ENCODE measurements around the gene USP13.

DNA sequence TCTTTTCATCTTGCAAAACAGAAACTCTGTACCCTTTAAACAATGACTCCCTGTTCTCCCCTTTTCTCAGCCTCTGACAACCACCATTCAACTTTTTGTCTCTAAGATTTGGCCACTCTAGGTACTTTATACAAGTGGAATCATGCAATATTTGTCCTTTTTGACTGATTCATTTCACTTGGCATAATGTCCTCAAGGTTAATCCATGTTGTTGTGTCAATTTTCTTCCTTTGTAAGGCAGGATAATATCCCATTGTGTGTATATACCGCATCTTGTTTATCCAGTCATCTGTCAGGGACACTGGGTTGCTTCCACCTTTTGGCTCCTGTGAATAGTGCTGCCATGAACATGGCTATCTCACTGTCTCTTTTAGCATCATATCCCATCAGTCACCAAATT, 10.3 kb downstream of the USP13 start:
- no peak for TF ChIP-seq POLR2A (IDR thresholded peaks at IDR 0.05; ENCODE audit: low read depth, low read length)
- TF ChIP-seq TAF1 (IDR thresholded peaks at IDR 0.05; ENCODE audit: low read depth, low read length): no peak
- TF ChIP-seq POLR2AphosphoS5 (IDR thresholded peaks at IDR 0.05; ENCODE audit: low read depth, low read length): no peak
- no peak for TF ChIP-seq SPI1 (IDR thresholded peaks at IDR 0.05; ENCODE audit: low read depth, low read length)

Data from GM12891 (cell line).